Panc1 (cell line): ENCODE results near the gene XRCC4.

Experiments
- POLR2AphosphoS5 ChIP-seq: IDR thresholded peaks from 2 replicates; pipeline ENCODE4 v1.6.1; 2012; ENCODE audit warnings: mild to moderate bottlenecking, low read depth, low read length, moderate library complexity
- TF ChIP-seq, protein P1 (sequence below): fragments of 450-650 bp; IDR thresholded peaks from 2 replicates; pipeline ENCODE4 v1.5.1; 2017; ENCODE audit warnings: mild to moderate bottlenecking
- TF ChIP-seq, protein P2 (sequence below), 2 experiments: IDR thresholded peaks; 2 replicates each; pipeline ENCODE4 v1.6.1; 2011 to 2012; ENCODE audit warnings: low read depth in 2 of 2, control low read depth in 1 of 2, low read length in 1 of 2, mild to moderate bottlenecking in 1 of 2, moderate library complexity in 1 of 2; ENCODE audit not compliant: insufficient read depth in 1 of 2

DNA sequence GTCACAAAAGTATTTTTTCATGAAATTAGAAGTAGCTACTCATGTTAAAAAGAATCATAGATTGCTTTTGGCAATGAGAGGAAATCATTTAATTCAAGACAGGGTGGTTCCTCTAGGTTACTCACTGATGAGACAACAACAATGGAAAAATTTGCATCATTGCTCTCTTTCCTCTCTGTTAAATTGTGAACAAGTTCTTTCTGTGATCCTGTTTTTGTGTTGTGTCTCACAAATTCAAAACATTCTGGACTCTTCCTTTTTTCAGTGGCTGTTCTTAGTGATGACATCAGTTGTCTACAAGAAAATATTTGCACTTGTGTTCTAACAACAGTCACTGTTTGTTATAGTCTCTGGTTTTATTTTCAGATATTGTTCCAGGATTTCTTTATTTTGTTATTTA is 95.3 kb downstream of the XRCC4 start:
- TF ChIP-seq, protein P1, sequence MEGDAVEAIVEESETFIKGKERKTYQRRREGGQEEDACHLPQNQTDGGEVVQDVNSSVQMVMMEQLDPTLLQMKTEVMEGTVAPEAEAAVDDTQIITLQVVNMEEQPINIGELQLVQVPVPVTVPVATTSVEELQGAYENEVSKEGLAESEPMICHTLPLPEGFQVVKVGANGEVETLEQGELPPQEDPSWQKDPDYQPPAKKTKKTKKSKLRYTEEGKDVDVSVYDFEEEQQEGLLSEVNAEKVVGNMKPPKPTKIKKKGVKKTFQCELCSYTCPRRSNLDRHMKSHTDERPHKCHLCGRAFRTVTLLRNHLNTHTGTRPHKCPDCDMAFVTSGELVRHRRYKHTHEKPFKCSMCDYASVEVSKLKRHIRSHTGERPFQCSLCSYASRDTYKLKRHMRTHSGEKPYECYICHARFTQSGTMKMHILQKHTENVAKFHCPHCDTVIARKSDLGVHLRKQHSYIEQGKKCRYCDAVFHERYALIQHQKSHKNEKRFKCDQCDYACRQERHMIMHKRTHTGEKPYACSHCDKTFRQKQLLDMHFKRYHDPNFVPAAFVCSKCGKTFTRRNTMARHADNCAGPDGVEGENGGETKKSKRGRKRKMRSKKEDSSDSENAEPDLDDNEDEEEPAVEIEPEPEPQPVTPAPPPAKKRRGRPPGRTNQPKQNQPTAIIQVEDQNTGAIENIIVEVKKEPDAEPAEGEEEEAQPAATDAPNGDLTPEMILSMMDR = no peak
- TF ChIP-seq, protein P2, sequence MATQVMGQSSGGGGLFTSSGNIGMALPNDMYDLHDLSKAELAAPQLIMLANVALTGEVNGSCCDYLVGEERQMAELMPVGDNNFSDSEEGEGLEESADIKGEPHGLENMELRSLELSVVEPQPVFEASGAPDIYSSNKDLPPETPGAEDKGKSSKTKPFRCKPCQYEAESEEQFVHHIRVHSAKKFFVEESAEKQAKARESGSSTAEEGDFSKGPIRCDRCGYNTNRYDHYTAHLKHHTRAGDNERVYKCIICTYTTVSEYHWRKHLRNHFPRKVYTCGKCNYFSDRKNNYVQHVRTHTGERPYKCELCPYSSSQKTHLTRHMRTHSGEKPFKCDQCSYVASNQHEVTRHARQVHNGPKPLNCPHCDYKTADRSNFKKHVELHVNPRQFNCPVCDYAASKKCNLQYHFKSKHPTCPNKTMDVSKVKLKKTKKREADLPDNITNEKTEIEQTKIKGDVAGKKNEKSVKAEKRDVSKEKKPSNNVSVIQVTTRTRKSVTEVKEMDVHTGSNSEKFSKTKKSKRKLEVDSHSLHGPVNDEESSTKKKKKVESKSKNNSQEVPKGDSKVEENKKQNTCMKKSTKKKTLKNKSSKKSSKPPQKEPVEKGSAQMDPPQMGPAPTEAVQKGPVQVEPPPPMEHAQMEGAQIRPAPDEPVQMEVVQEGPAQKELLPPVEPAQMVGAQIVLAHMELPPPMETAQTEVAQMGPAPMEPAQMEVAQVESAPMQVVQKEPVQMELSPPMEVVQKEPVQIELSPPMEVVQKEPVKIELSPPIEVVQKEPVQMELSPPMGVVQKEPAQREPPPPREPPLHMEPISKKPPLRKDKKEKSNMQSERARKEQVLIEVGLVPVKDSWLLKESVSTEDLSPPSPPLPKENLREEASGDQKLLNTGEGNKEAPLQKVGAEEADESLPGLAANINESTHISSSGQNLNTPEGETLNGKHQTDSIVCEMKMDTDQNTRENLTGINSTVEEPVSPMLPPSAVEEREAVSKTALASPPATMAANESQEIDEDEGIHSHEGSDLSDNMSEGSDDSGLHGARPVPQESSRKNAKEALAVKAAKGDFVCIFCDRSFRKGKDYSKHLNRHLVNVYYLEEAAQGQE (IDR thresholded peaks at IDR 0.05; ENCODE audit: insufficient read depth in 1 of 2, low read depth in 2 of 2, low read length in 1 of 2) = no peak
- TF ChIP-seq POLR2AphosphoS5 = no peak
